ENCODE results near the gene RPL19. TPM values are rescaled to one million over a fixed set of nuclear protein-coding genes. Genes with fewer than 3 reads are reported as not detected.
A peak's percentile ranks its signal among the peaks of the same experiment; 100 is the strongest.

The RPL19 gene
- total RNA-seq, 1 donor from 2014 or later, result 1,851 TPM

DNA sequence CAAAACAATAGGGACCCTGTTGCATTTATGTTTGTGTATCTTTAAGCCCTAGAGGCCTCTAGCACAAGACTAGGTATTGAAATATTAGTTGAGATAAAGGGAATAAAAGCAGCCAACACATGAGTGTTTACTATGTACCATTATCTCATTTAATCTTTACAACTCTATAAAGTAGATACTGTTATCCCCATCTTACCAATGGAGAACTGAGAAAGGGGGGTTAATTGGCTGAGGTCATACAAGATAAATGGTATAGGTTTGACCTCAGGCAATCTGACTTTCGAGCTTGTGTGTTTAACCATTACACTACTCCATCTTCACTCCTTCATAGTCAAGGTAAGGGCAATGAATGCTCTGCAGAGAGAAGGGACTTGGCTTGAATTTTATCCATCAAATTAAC lies 51.9 kb downstream of the RPL19 start:
- Mint-ChIP-seq H3K9me3 (ENCODE audit: unreplicated experiment) (no peaks in the 10 kb centered on the region), H3K27ac (ENCODE audit: unreplicated experiment) (no peak overlapping the region)

DNA sequence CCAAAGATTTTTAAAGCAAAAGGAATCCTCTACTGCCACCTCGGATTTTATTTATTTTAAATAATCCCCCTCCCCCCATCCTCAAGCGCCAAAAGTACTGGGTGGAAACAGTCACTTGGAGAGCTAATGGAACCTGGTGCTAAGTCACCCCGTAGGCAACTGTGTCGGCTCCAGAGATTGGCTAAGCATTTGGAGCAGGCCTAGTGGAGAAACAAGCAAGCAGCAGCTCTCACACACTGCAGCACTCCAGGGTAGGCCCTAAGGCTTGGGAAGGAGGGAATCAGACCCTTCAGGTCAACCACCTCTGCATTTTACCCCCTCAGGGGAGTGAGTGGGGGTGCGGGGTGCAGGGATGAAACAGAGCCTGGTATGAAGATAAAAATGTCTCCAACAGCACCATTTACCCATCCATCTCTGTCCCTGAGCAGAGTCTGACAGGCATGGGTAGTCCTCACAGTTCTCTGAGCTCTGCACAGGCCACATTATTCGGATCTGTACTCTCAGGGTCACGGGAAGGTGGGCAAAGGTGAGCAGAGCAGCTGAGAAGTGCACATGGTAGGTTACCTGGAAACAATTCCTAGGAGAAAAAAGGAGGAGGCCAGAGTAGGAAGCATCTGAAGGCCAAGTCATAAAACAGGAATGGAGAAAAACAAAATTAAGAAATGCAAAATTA lies 52.8 kb downstream of the RPL19 start:
- Mint-ChIP-seq H3K36me3 (ENCODE audit: low read depth, unreplicated experiment) (peaks cover 25% of the 10 kb centered on the region), H3K4me3 (ENCODE audit: unreplicated experiment) (no peak overlapping the region), H3K9me3 (ENCODE audit: unreplicated experiment) (no peaks in the 10 kb centered on the region), H3K27me3 (ENCODE audit: unreplicated experiment) (peaks cover 4% of the 10 kb centered on the region), H3K4me1 (ENCODE audit: unreplicated experiment) (no peaks in the 10 kb centered on the region), H3K27ac (ENCODE audit: unreplicated experiment) (no peak overlapping the region)
- DNase-seq (ENCODE audit: low spot score), result peak; percentile 7
- no peak for TF ChIP-seq CTCF (IDR thresholded peaks at IDR 0.05; ENCODE audit: unreplicated experiment)

More for the DNA sequence above, 51.9 kb downstream of the RPL19 start:
- DNase-seq (ENCODE audit: low spot score), result no peak
- Mint-ChIP-seq H3K27me3 (ENCODE audit: unreplicated experiment) (peaks cover 4% of the 10 kb centered on the region), H3K4me3 (ENCODE audit: unreplicated experiment) (no peak overlapping the region), H3K36me3 (ENCODE audit: low read depth, unreplicated experiment) (peaks cover 17% of the 10 kb centered on the region), H3K4me1 (ENCODE audit: unreplicated experiment) (no peaks in the 10 kb centered on the region)
- no peak for TF ChIP-seq CTCF (IDR thresholded peaks at IDR 0.05; ENCODE audit: unreplicated experiment)

Other genes starting within 250 kb of the RPL19 start
- not detected for gene FBXO47, start 232.9 kb upstream of the RPL19 start, total RNA-seq (ENCODE audit: unreplicated experiment)
- gene PLXDC1, start 48.6 kb upstream of the RPL19 start, total RNA-seq (ENCODE audit: unreplicated experiment), result 3.7 TPM
- not detected for gene ARL5C, start 34.1 kb upstream of the RPL19 start, total RNA-seq (ENCODE audit: unreplicated experiment)
- 10.2 TPM for gene CACNB1, start 2.6 kb upstream of the RPL19 start, total RNA-seq (ENCODE audit: unreplicated experiment)
- gene STAC2, start 25.7 kb downstream of the RPL19 start, total RNA-seq (ENCODE audit: unreplicated experiment), result not detected
- 26.6 TPM for gene FBXL20, start 201.3 kb downstream of the RPL19 start, total RNA-seq (ENCODE audit: unreplicated experiment)

Measured in endothelial cell (in vitro differentiated cells).